Upper lobe of right lung (tissue), 1 donor: ENCODE results near the gene ANAPC10. TPM values are rescaled to one million over a fixed set of nuclear protein-coding genes. Genes with fewer than 3 reads are reported as not detected.

Experiments used
- ATAC-seq: fragments of 200-7000 bp; cut with Tn5 transposase; one replicate; pipeline ENCODE4 v1.9.1; 2020; ENCODE audit warnings: mild to moderate bottlenecking, moderate library complexity
- DNase-seq: peaks from one replicate; pipeline ENCODE4 v3.0.0-alpha.2; 2020
- H3K27ac ChIP-seq: fragments of 200-600 bp; one replicate; pipeline ENCODE4 v1.8.0; 2022
- H3K27me3 ChIP-seq: fragments of 200-600 bp; one replicate; pipeline ENCODE4 v1.8.0; 2022; ENCODE audit warnings: mild to moderate bottlenecking
- H3K36me3 ChIP-seq: fragments of 200-600 bp; one replicate; pipeline ENCODE4 v1.8.0; 2022
- H3K4me1 ChIP-seq: fragments of 200-600 bp; one replicate; pipeline ENCODE4 v1.8.0; 2022
- H3K4me3 ChIP-seq: fragments of 200-600 bp; one replicate; pipeline ENCODE4 v1.8.0; 2022; ENCODE audit warnings: mild to moderate bottlenecking
- H3K9me3 ChIP-seq: fragments of 200-600 bp; one replicate; pipeline ENCODE4 v1.8.0; 2022
- CTCF ChIP-seq: fragments of 200-600 bp; IDR thresholded peaks from one replicate; pipeline ENCODE4 v1.8.0; 2022; ENCODE audit warnings: antibody characterized with exemption
- intact Hi-C: fragments of 100-400 bp; cut with DNase I; formaldehyde crosslinking; loops from one replicate; pipeline ENCODE4 v1.11.0; 2022
- total RNA-seq: library from RNA; stranded (reverse); fragmentation: NEBNext Ultra II Directional; extraction: Animal tissue kit (Norgen Biotek cat#: 25700); gene quantifications from one replicate; pipeline ENCODE4 v1.2.1, GENCODE V29; 2021
- donor health status: DM: no; HTN: yes; CAD: no; lungs with severe emphysema.

ANAPC10 gene
- total RNA-seq, 1 donor from 2014 or later, result 17.5 TPM

DNA sequence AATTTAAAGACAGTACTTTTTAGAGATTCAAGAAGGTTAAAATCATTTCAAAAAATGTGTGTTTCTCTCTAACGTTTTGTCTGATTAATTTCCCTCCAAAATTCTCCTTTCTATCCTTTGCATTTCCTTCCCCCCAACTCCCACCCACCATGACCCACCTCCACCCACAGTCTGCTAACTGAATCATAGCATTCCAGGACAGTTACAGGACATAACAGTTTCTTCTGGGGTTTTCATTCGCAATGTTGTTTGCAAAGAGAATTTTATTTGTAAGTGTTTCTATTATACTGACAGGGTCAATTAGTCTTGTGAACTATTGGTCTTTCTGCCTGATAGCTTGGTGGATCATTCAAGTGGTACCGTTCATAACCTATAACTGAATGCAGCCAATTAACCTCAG is 53.7 kb downstream of the ANAPC10 start:
- ATAC-seq (no peak), DNase-seq (no peak)
- Histone ChIP-seq H3K4me3 (no peak overlapping the region), H3K27ac (no peak overlapping the region), H3K27me3 (no peaks in the 10 kb centered on the region), H3K4me1 (no peaks in the 10 kb centered on the region), H3K9me3 (no peaks in the 10 kb centered on the region), H3K36me3 (no peaks in the 10 kb centered on the region)
- TF ChIP-seq CTCF, result no peak
- intact Hi-C loops, result no loop called here

- ATAC-seq (no peak), DNase-seq (no peak)
- intact Hi-C loops, result no loop called here
Measured at GRCh38 chr4:145043306-145043705, 54.7 kb downstream of the ANAPC10 start.

DNA sequence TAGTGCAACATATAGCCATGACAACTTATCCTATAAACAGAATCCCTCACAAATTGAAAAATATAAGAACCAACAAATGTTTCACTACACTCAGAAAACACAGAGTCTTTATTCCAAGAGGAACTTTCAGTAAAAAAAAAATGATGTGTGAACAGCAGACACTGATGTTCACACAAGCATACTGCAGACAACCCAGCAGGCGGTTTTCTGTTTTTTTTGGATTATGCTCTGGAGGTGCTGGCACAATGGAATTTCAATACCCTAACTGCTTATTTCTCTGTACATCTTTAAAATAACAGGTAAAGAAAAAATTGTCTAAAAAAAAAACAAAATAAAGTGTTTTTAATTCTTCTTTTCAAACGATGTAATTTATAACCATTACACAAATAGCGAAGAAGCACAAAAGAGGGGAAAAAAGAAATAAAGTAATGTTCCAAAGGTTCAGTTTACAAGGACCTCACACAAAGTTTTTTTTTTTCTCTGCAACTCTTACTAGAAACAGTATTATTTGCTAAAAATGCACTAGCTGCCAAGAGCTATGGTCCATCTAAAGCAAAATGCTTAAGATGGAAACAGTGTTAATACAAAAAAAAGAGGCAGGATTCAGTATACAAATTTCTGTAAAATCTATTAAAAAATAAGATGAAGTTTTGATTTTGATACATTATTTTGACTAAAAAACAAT is 55.3 kb downstream of the ANAPC10 start:
- Histone ChIP-seq H3K36me3 (no peaks in the 10 kb centered on the region), H3K27ac (no peak overlapping the region), H3K4me1 (no peaks in the 10 kb centered on the region), H3K27me3 (no peaks in the 10 kb centered on the region), H3K9me3 (no peaks in the 10 kb centered on the region), H3K4me3 (no peak overlapping the region)
- DNase-seq (no peak), ATAC-seq (no peak)
- no peak for TF ChIP-seq CTCF
- intact Hi-C loops, result no loop called here

More at GRCh38 chr4:145043306-145043705, 54.7 kb downstream of the ANAPC10 start:
- Histone ChIP-seq H3K36me3 (no peaks in the 10 kb centered on the region), H3K4me1 (no peaks in the 10 kb centered on the region), H3K4me3 (no peak overlapping the region), H3K9me3 (no peaks in the 10 kb centered on the region), H3K27me3 (no peaks in the 10 kb centered on the region), H3K27ac (no peak overlapping the region)
- TF ChIP-seq CTCF, result no peak

DNA sequence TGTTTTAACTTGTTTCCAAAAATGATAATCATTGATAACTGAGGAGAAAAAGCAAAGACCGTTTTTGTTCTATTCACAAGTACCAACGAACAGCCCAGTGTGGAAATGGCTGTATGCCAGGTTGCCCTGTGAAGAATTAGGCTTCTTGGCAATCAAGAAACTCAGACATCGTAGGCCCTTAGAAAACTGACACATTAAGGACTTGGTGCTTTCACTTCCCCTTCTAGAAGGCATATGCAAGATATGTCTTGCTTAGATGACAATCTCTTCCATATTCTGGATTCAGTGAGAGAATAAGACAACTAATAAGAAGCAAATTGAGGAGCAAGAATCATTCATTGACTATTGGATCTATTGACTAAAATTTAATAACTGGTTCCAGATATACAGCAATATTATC is 56.6 kb downstream of the ANAPC10 start:
- H3K27me3 ChIP-seq, result no peaks in the 10 kb centered on the region
- intact Hi-C loops, result no loop called here
- no peak overlapping the region for H3K27ac ChIP-seq
- H3K9me3 ChIP-seq, result no peaks in the 10 kb centered on the region
- ATAC-seq (peak; percentile 43), DNase-seq (no peak)
- TF ChIP-seq CTCF, result no peak
- no peaks in the 10 kb centered on the region for H3K4me1 ChIP-seq
- no peak overlapping the region for H3K4me3 ChIP-seq
- no peaks in the 10 kb centered on the region for H3K36me3 ChIP-seq

GRCh38 chr4:145035494-145036136 is 62.4 kb downstream of the ANAPC10 start:
- no peak for DNase-seq
- ATAC-seq, result no peak
- Histone ChIP-seq H3K27me3 (no peaks in the 10 kb centered on the region), H3K27ac (no peak overlapping the region), H3K36me3 (peaks cover 7% of the 10 kb centered on the region), H3K9me3 (no peaks in the 10 kb centered on the region), H3K4me1 (no peaks in the 10 kb centered on the region), H3K4me3 (no peak overlapping the region)
- intact Hi-C loops, result no loop called here
- no peak for TF ChIP-seq CTCF
